Endothelial cell of umbilical vein (primary cell): ENCODE measurements around the gene ULK4. TPM values are rescaled to one million over a fixed set of nuclear protein-coding genes. Genes with fewer than 3 reads are reported as not detected.

Experiments
- BruUV-seq: library from RNA; stranded (reverse); fragments of 400-500 nt; replicated peaks from 2 replicates; lab custom pipeline; 2021; lab: Mats Ljungman, UMichigan
- CTCF ChIA-PET: fragments of 300-600, 350-600 bp; sonication (Branson Sonifier 250); formaldehyde crosslinking; loops from one replicate; lab custom pipeline; 2021; ENCODE audit warnings: antibody characterized with exemption, inconsistent platforms; lab: Charles Lee
- POLR2A ChIA-PET: fragments of 300-600, 350-600 bp; sonication (Branson Sonifier 250); formaldehyde crosslinking; loops from one replicate; lab custom pipeline; 2021; ENCODE audit warnings: antibody characterized with exemption, inconsistent platforms; lab: Charles Lee
- DNase-seq: peaks from one replicate; pipeline ENCODE4 v3.0.0-alpha.2; 2011; ENCODE audit warnings: low read depth, low spot score
- FAIRE-seq: peaks from 2 replicates; lab custom pipeline; 2011; peaks lifted over from hg19 to GRCh38; lab: Jason Lieb, UNC
- H2AFZ ChIP-seq: 2 replicates; pipeline ENCODE4 v1.6.0; 2012; ENCODE audit warnings: low read depth, low read length, control low read depth, inconsistent platforms
- H3K27ac ChIP-seq: 2 replicates; pipeline ENCODE4 v1.5.1; 2011; ENCODE audit warnings: low read depth, mild to moderate bottlenecking, control low read depth, low read length, moderate library complexity; ENCODE audit not compliant: insufficient read depth
- H3K27me3 ChIP-seq, 2 experiments: 2 replicates each; pipeline versions ENCODE4 v1.6.0 to v1.6.1; 2011; ENCODE audit warnings: low read length in 2 of 2, mixed read lengths in 1 of 2; ENCODE audit not compliant: control insufficient read depth in 2 of 2, insufficient read depth in 2 of 2
- H3K36me3 ChIP-seq, 2 experiments: 2 replicates in 1 of 2; 3 replicates in 1 of 2; pipeline ENCODE4 v1.5.1; 2011; ENCODE audit warnings: low read length in 2 of 2, mild to moderate bottlenecking in 1 of 2, moderate library complexity in 1 of 2; ENCODE audit not compliant: control insufficient read depth in 2 of 2, insufficient read depth in 2 of 2; ENCODE audit errors: extremely low read depth in 1 of 2
- H3K4me1 ChIP-seq: 3 replicates; pipeline ENCODE4 v1.5.1; 2011; ENCODE audit warnings: mild to moderate bottlenecking, low read length; ENCODE audit not compliant: control insufficient read depth, insufficient read depth; ENCODE audit errors: extremely low read depth
- H3K4me2 ChIP-seq: 2 replicates; pipeline ENCODE4 v1.6.1; 2011; ENCODE audit warnings: low read length, control low read depth, mixed read lengths; ENCODE audit not compliant: insufficient read depth
- H3K4me3 ChIP-seq, 3 experiments: fragments of 200-600 bp in 1 of 3; sonication (generic), shearing (Covaris generic) in 1 of 3; replicated peaks in 1 of 3; 2 replicates each; pipeline ENCODE4 v1.5.1; 2011 to 2016; ENCODE audit warnings: control low read depth in 3 of 3, low read length in 3 of 3, mild to moderate bottlenecking in 2 of 3, inconsistent platforms in 1 of 3, low read depth in 1 of 3, moderate library complexity in 1 of 3; ENCODE audit not compliant: insufficient read depth in 1 of 3
- H3K79me2 ChIP-seq: 2 replicates; pipeline ENCODE4 v1.6.0; 2012; ENCODE audit warnings: low read length, inconsistent platforms; ENCODE audit not compliant: control insufficient read depth, insufficient read depth
- H3K9ac ChIP-seq: replicated peaks from 2 replicates; pipeline ENCODE3; 2011; ENCODE audit warnings: low read length, control low read depth; ENCODE audit not compliant: insufficient read depth; ENCODE audit errors: extremely low read depth
- H3K9me1 ChIP-seq: replicated peaks from 3 replicates; pipeline ENCODE4 v1.6.0; 2011; ENCODE audit warnings: mild to moderate bottlenecking, low read length; ENCODE audit not compliant: control insufficient read depth, insufficient read depth; ENCODE audit errors: extremely low read depth
- H3K9me3 ChIP-seq: replicated peaks from 2 replicates; pipeline ENCODE4 v1.5.1; 2012; ENCODE audit warnings: low read length, inconsistent platforms; ENCODE audit not compliant: control insufficient read depth, insufficient read depth
- H4K20me1 ChIP-seq: replicated peaks from 2 replicates; pipeline ENCODE3; 2011; ENCODE audit warnings: mild to moderate bottlenecking, low read length; ENCODE audit not compliant: control insufficient read depth, insufficient read depth; ENCODE audit errors: extremely low read depth
- EZH2 ChIP-seq: IDR thresholded peaks from 2 replicates; pipeline ENCODE4 v1.6.1; 2012; ENCODE audit warnings: borderline replicate concordance, low read depth, mild to moderate bottlenecking, moderate library complexity, low read length, inconsistent platforms; ENCODE audit not compliant: severe bottlenecking
- FOS ChIP-seq: IDR thresholded peaks from 2 replicates; pipeline ENCODE4 v1.6.1; 2011; ENCODE audit warnings: mild to moderate bottlenecking, low read length, moderate library complexity, borderline replicate concordance; ENCODE audit not compliant: insufficient read depth
- GATA2 ChIP-seq: IDR thresholded peaks from 2 replicates; pipeline ENCODE4 v1.7.0; 2011; ENCODE audit warnings: low read depth, mild to moderate bottlenecking, moderate library complexity, mixed read lengths, low read length; ENCODE audit not compliant: insufficient read length, insufficient read depth
- JUN ChIP-seq: IDR thresholded peaks from 2 replicates; pipeline ENCODE4 v1.6.1; 2011; ENCODE audit warnings: borderline replicate concordance, low read depth; ENCODE audit not compliant: insufficient read length, insufficient read depth
- MYC ChIP-seq: IDR thresholded peaks from one replicate; pipeline ENCODE4 v1.6.1; 2011; ENCODE audit warnings: mild to moderate bottlenecking, low read depth, low read length
- POLR2A ChIP-seq: IDR thresholded peaks from 2 replicates; pipeline ENCODE4 v1.6.1; 2012; ENCODE audit warnings: low read depth, mild to moderate bottlenecking, control low read depth, low read length
- POLR2AphosphoS5 ChIP-seq: IDR thresholded peaks from 2 replicates; pipeline ENCODE4 v1.6.1; 2012; ENCODE audit warnings: low read depth, mild to moderate bottlenecking, control low read depth, low read length, moderate library complexity; ENCODE audit not compliant: insufficient read depth
- dilution Hi-C: fragments of 300-500 bp; cut with MboI; formaldehyde crosslinking; loops from one replicate; pipeline ENCODE4 v1.15.0; 2019; ENCODE audit warnings: low sequenced_read_pairs; ENCODE audit not compliant: extremely low pct_ligation_motif_present
- intact Hi-C: fragments of 100-400 bp; cut with micrococcal nuclease; formaldehyde crosslinking; loops from one replicate; pipeline ENCODE4 v1.10.0; 2022
- polyA plus RNA-seq, 4 experiments: library from polyadenylated mRNA; depleted of rRNA in 3 of 4; stranded (reverse) in 3 of 4; unstranded in 1 of 4; fragments of >200 nt; gene quantifications; 2 replicates each; pipeline versions ENCODE4 v1.2.1 to v1.2.3, GENCODE V29; 2011 to 2012; ENCODE audit warnings: missing spikeins in 1 of 4
- total RNA-seq: library from RNA; stranded (reverse); gene quantifications from 2 replicates; pipeline ENCODE4 v1.2.3, GENCODE V29; 2021
- TF ChIP-seq, protein P1 (sequence below): IDR thresholded peaks from 2 replicates; pipeline ENCODE4 v1.6.1; 2011; ENCODE audit not compliant: insufficient read depth, insufficient read length
- TF ChIP-seq, protein P2 (sequence below), 2 donors: IDR thresholded peaks; 1 replicate in 1 of 2; 2 replicates in 1 of 2; pipeline ENCODE4 v1.5.1; 2011; ENCODE audit warnings: low read length in 2 of 2, mild to moderate bottlenecking in 2 of 2, moderate library complexity in 2 of 2, control low read depth in 1 of 2, inconsistent platforms in 1 of 2, low read depth in 1 of 2; ENCODE audit not compliant: insufficient read depth in 1 of 2; ENCODE audit errors: extremely low read depth in 1 of 2

Gene ULK4
- total and polyA plus RNA-seq, 2 donors (not counting 3 experiments of a cell fraction or from before 2014, with no cell fraction given) = 3.3 to 16.0 TPM

DNA sequence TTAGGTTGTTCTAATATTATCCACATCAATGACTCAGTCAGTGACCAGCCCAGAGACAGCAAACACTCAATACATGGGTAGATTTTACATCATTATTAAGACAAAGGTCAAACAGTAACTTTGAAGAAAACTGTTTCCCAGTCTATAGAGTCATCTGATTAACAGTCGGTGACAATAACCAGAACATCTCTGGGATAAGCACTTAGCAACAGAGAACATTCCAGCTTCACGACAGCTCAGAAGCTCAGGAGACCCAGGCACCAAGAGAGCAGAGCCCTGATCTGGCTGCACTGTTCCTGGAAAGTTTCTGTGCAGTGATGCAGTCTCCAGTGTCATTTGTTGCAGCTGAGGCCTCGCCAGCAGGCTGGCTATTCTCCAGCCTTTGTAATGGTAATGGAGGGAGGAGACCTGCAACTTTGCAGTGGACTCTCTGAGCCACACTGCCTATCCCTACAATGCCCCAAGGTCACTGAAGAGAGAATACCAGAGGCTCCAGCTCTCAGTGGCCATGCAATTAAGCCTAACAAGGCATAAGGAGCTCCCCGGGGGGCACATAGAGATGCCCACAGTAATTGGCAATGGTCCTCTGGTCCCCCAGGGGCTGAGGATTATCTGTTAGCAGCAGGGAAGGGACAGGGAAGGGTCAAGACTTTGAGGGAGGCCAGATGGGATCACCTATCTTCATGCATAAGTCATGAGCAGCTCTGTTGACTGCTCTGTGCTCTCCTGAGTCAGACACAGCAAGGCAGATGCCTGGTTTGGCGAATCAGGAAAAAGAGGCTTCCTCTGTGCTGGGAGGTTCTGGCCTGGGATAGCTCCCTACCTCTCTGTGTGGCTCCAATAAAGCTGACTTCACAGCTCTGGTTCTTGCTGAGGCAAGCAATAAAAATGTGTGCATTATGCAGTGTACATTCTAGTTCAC lies 599.0 kb downstream of the ULK4 start:
- no peaks in the 10 kb centered on the region for H4K20me1 ChIP-seq
- ChIA-PET POLR2A (no interaction called here), CTCF (no interaction called here)
- BruUV-seq = no TSS peak
- no peak for TF ChIP-seq GATA2
- TF ChIP-seq POLR2A = no peak
- TF ChIP-seq EZH2 = no peak
- TF ChIP-seq, protein P1, sequence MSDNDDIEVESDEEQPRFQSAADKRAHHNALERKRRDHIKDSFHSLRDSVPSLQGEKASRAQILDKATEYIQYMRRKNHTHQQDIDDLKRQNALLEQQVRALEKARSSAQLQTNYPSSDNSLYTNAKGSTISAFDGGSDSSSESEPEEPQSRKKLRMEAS = no peak
- TF ChIP-seq JUN = no peak
- TF ChIP-seq MYC = no peak
- no peak for TF ChIP-seq FOS
- no peak for TF ChIP-seq POLR2AphosphoS5
- TF ChIP-seq, protein P2, sequence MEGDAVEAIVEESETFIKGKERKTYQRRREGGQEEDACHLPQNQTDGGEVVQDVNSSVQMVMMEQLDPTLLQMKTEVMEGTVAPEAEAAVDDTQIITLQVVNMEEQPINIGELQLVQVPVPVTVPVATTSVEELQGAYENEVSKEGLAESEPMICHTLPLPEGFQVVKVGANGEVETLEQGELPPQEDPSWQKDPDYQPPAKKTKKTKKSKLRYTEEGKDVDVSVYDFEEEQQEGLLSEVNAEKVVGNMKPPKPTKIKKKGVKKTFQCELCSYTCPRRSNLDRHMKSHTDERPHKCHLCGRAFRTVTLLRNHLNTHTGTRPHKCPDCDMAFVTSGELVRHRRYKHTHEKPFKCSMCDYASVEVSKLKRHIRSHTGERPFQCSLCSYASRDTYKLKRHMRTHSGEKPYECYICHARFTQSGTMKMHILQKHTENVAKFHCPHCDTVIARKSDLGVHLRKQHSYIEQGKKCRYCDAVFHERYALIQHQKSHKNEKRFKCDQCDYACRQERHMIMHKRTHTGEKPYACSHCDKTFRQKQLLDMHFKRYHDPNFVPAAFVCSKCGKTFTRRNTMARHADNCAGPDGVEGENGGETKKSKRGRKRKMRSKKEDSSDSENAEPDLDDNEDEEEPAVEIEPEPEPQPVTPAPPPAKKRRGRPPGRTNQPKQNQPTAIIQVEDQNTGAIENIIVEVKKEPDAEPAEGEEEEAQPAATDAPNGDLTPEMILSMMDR (IDR thresholded peaks at IDR 0.05; ENCODE audit: extremely low read depth in 1 of 2, insufficient read depth in 1 of 2, low read depth in 1 of 2, low read length in 2 of 2) = no peak
- dilution Hi-C loops = no loop called here
- FAIRE-seq = no peak
- no peaks in the 10 kb centered on the region for H3K79me2 ChIP-seq
- no peaks in the 10 kb centered on the region for H3K9me1 ChIP-seq
- H3K9me3 ChIP-seq = no peaks in the 10 kb centered on the region
- H3K4me1 ChIP-seq = no peaks in the 10 kb centered on the region
- H3K27ac ChIP-seq = no peak overlapping the region
- no peak overlapping the region for H3K4me2 ChIP-seq
- H3K36me3 ChIP-seq = no peaks in the 10 kb centered on the region
- no peak overlapping the region for H3K4me3 ChIP-seq
- DNase-seq = no peak
- no peak overlapping the region for H3K9ac ChIP-seq
- no peaks in the 10 kb centered on the region for H3K27me3 ChIP-seq
- H2AFZ ChIP-seq = no peak overlapping the region
- intact Hi-C loops = no loop called here
